Peyer's patch (tissue), 4 donors: ENCODE results near the gene PDE4D.

ENCODE experiments used
- CTCF ChIP-seq, 6 experiments: fragments of 450-650 bp in 4 of 6; fragments of 200-600 bp in 2 of 6; sonication (generic) in 1 of 6; IDR thresholded peaks; one replicate each; pipeline ENCODE4 v1.5.1; 2017 to 2019; ENCODE audit warnings: antibody characterized with exemption in 6 of 6, mild to moderate bottlenecking in 3 of 6, moderate library complexity in 1 of 6
- POLR2A ChIP-seq, 2 donors: fragments of 450-650 bp; IDR thresholded peaks; one replicate each; pipeline ENCODE4 v1.5.1; 2017; ENCODE audit warnings: antibody characterized with exemption in 2 of 2, mild to moderate bottlenecking in 2 of 2, moderate library complexity in 2 of 2

DNA sequence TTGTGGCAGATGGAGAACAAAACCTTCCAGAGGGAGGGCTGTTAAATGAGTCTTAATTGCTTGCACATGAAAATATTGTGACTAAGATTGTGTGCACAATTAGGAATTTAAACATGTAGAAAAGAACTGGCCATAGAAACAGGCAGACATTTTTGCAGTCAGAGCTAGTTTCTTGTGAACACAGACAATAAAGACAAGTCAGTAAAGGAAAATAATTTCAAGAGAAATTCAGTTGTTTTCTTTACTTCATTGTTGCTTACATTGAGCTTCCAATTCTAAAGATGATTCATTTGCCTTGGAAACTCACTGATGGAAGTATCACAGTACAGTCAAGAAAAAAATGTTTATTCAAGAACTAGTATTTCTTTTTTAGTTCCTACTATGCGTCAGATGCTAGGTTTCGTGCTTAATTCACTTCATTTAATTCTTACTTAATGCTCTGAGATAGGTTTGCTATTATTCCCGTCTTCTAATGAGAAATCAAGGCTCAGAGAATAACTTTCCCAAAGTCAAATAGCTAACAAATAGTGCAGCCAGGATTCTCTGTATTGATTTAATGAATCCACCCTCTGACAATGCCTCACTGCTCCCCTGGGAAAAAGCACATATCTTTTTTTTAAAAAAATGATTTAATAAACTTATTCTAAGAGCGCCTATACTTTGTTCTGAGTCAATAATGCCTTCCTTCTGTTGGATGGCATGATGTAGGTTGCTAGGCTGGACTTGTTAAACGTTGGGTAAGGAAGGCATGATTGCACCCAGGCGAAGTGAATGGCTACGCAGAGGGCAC, 729.3 kb downstream of the PDE4D start:
- no peak for TF ChIP-seq CTCF (IDR thresholded peaks at IDR 0.05)
- TF ChIP-seq POLR2A (IDR thresholded peaks at IDR 0.05), result no peak
